Transverse colon (tissue), 4 donors: Measurements from ENCODE around the gene KRT33A. TPM values are rescaled to one million over a fixed set of nuclear protein-coding genes. Genes with fewer than 3 reads are reported as not detected.

Experiments used
- DNase-seq: peaks from one replicate; pipeline ENCODE4 v3.0.0-alpha.2; 2019
- H3K27ac ChIP-seq, 4 donors: fragments of 200-600 bp; sonication (generic); 2 replicates each; pipeline ENCODE4 v1.5.1; 2016 to 2018; ENCODE audit warnings: inconsistent platforms in 4 of 4
- H3K27me3 ChIP-seq: fragments of 200-600 bp; sonication (generic); 2 replicates; pipeline ENCODE4 v1.5.1; 2017; ENCODE audit warnings: inconsistent platforms
- H3K36me3 ChIP-seq, 4 donors: fragments of 200-600 bp; sonication (generic); 2 replicates each; pipeline ENCODE4 v1.5.1; 2017 to 2019; ENCODE audit warnings: inconsistent platforms in 4 of 4
- H3K4me1 ChIP-seq, 4 donors: fragments of 200-600 bp; sonication (generic); 2 replicates each; pipeline ENCODE4 v1.5.1; 2017 to 2020; ENCODE audit warnings: inconsistent platforms in 4 of 4
- H3K4me3 ChIP-seq, 4 donors: fragments of 200-600 bp; sonication (generic); 1 replicate in 1 of 4; 2 replicates in 3 of 4; pipeline versions ENCODE4 v1.5.1 to v1.6.1; 2017 to 2019; ENCODE audit warnings: inconsistent platforms in 4 of 4
- H3K9me3 ChIP-seq, 2 donors: fragments of 200-600 bp; sonication (generic); 2 replicates each; pipeline ENCODE4 v1.5.1; 2017 to 2019; ENCODE audit warnings: inconsistent platforms in 2 of 2
- EP300 ChIP-seq: sonication (generic); formaldehyde crosslinking; IDR thresholded peaks from one replicate; pipeline ENCODE4 v1.6.1; 2017; ENCODE audit warnings: antibody characterized with exemption, low read depth
- POLR2A ChIP-seq: fragments of 450-650 bp; IDR thresholded peaks from one replicate; pipeline ENCODE4 v1.6.1; 2016; ENCODE audit warnings: antibody characterized with exemption, mild to moderate bottlenecking, moderate library complexity
- POLR2AphosphoS5 ChIP-seq, 3 donors: sonication (generic); formaldehyde crosslinking; IDR thresholded peaks; one replicate each; pipeline ENCODE4 v1.6.1; 2016; ENCODE audit warnings: antibody characterized with exemption in 3 of 3
- WGBS, 2 donors: methylation state at CpG; one replicate each; pipeline ENCODE4 v1.1.5; 2018; ENCODE audit warnings: low coverage in 1 of 2; 5-methylcytosine and 5-hydroxymethylcytosine counted together
- in situ Hi-C, 4 donors: fragments of 200-750 bp; cut with MboI; loops; one replicate each; pipeline versions ENCODE4 v1.15.0 to v1.15.1; 2017; ENCODE audit warnings: low sequenced_read_pairs in 3 of 4, low pct_ligation_motif_present in 1 of 4, low pct_unique_long_range_greater_than_20kb in 1 of 4
- intact Hi-C: fragments of 100-400 bp; cut with DNase I; formaldehyde crosslinking; loops from one replicate; pipeline ENCODE4 v1.15.1; 2023; ENCODE audit warnings: low total_unique reads
- total RNA-seq, 4 donors: library from RNA; depleted of rRNA; stranded (reverse); fragments of >200 nt; gene quantifications; one replicate each; pipeline ENCODE4 v1.1.0, GENCODE V29; 2016
- TF ChIP-seq, protein P1 (sequence below), 5 experiments: fragments of 200-600 bp in 3 of 5; fragments of 450-650 bp in 2 of 5; sonication (generic) in 3 of 5; IDR thresholded peaks; 1 replicate in 2 of 5; 2 replicates in 3 of 5; pipeline ENCODE4 v1.5.1; 2016 to 2017; ENCODE audit warnings: antibody characterized with exemption in 5 of 5, inconsistent platforms in 3 of 5, mild to moderate bottlenecking in 2 of 5, moderate library complexity in 1 of 5

KRT33A gene
- total RNA-seq, 4 donors from 2014 or later: not detected

DNA sequence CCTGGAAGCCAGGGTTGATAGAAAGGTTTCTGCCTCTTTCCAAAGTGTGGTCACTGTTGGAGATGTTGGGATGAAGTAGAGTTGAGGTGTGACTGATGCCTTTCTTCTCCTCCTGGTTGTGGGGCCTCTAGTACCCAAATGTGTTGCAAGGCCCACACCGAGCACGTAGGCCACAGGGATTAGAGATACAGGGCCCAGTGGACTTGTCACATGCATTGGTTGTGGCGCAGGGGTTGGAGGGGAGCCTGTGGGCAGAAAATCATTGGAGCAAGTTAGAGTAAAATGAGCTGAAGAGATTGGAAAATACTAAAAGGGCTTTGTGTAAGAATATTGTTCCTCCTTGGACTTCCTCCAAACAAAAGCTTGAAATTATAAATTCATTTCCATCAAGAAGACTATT lies 4.6 kb downstream of the KRT33A start:
- DNase-seq: no peak
- no peak for TF ChIP-seq POLR2AphosphoS5 (IDR thresholded peaks at IDR 0.05)
- no peak for TF ChIP-seq EP300
- TF ChIP-seq, protein P1, sequence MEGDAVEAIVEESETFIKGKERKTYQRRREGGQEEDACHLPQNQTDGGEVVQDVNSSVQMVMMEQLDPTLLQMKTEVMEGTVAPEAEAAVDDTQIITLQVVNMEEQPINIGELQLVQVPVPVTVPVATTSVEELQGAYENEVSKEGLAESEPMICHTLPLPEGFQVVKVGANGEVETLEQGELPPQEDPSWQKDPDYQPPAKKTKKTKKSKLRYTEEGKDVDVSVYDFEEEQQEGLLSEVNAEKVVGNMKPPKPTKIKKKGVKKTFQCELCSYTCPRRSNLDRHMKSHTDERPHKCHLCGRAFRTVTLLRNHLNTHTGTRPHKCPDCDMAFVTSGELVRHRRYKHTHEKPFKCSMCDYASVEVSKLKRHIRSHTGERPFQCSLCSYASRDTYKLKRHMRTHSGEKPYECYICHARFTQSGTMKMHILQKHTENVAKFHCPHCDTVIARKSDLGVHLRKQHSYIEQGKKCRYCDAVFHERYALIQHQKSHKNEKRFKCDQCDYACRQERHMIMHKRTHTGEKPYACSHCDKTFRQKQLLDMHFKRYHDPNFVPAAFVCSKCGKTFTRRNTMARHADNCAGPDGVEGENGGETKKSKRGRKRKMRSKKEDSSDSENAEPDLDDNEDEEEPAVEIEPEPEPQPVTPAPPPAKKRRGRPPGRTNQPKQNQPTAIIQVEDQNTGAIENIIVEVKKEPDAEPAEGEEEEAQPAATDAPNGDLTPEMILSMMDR (IDR thresholded peaks at IDR 0.05): no peak
- no peak for TF ChIP-seq POLR2A
- no peaks in the 10 kb centered on the region for H3K9me3 ChIP-seq
- H3K4me1 ChIP-seq: no peaks in the 10 kb centered on the region
- in situ Hi-C loops: loop anchor here in 1 of 4 donors (25.0 kb wide), 1 partner anchor 534 kb away; the partner anchor contains the start of gene KRT10
- 92 to 100% methylated on average over 3 of the region's 3 CpGs for WGBS, 2 donors
- no peaks in the 10 kb centered on the region for H3K36me3 ChIP-seq
- no peak overlapping the region for H3K4me3 ChIP-seq
- intact Hi-C loops: no loop called here
- no peaks in the 10 kb centered on the region for H3K27me3 ChIP-seq
- no peak overlapping the region for H3K27ac ChIP-seq

DNA sequence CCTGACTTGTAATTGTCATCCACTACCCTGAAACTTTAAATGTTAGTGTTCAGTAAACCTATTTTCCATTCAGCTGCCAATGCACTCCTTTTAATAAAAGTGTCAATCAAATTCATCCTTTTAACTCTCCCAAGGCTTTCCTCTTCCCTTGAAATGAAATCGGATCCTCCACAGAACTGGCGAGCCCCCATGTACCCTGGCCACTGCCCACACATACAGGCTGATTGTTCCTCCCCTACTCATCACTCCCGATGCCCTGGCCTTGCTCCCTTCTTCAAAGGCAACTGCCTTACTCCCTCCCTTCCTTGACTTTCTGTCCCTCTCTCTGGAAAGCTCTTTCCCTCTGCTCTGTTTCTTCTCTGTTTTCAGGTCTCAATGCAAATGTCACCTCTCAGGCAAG lies 7.6 kb downstream of the KRT33A start:
- 83 to 86% methylated on average over 2 to 3 of the region's 3 CpGs for WGBS, 2 donors
- in situ Hi-C loops: loop anchor here in 1 of 4 donors (25.0 kb wide), 1 partner anchor 531 kb away; the partner anchor contains the start of gene KRT10

DNA sequence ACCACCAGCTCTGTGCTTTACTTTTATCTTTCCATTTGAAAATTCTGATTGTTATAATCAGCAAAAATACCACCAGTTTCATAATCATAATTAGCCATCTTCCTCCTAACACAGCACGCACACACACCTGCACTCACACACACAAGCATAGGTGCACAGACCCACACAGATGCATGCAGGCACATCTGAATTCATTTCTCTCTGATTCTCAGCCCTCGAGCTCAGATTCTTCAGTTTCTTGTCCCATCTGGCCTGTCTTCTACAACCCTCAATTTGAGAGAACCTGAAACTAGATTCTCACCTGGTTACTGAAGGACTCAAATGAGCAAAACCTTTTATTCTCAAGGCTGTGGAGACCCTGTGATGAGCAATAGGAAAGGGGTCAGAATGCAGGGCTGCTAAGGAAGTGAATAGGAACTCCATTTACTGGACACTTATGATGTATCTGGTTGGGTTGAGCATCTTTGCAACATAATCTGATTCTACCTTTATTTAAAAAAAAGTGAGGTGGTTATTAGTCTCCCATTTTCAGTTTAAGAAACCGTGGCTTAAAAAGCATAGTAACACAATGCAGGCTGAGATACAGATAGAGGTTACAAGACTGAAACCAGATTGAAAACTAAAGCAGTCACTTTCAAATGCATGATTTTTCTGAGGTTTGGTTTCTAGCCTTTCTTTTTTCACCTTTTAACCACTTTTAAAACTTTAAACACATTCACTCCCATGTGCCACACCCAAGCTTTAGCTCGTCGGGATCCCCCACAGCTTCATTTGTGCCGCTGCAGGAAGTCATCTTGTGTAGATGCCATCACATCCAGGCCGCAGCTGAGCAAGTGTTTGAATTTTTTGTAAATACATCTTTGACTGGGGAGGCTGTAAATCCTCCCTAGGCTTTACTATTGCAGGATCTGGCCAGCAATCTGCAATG lies 9.4 kb downstream of the KRT33A start:
- H3K4me1 ChIP-seq: peaks cover 0 to 5% (median 0%) of the 10 kb centered on the region in 4 donors
- no peaks in the 10 kb centered on the region for H3K9me3 ChIP-seq
- in situ Hi-C loops (loop anchor here in 1 of 4 donors (25.0 kb wide), 1 partner anchor 529 kb away; the partner anchor contains the start of gene KRT10), intact Hi-C loops (no loop called here)
- WGBS, 2 donors: 43 to 65% methylated on average over 6 to 7 of the region's 7 CpGs
- TF ChIP-seq POLR2AphosphoS5 (IDR thresholded peaks at IDR 0.05): no peak
- no peaks in the 10 kb centered on the region for H3K27me3 ChIP-seq
- no peak for DNase-seq
- no peak overlapping the region for H3K27ac ChIP-seq
- H3K4me3 ChIP-seq: no peak overlapping the region
- no peaks in the 10 kb centered on the region for H3K36me3 ChIP-seq

More for the DNA sequence above, 7.6 kb downstream of the KRT33A start:
- H3K27ac ChIP-seq: no peak overlapping the region
- H3K4me3 ChIP-seq: no peak overlapping the region
- peaks cover 0 to 5% (median 0%) of the 10 kb centered on the region in 4 donors for H3K4me1 ChIP-seq
- no peaks in the 10 kb centered on the region for H3K9me3 ChIP-seq
- TF ChIP-seq, protein P1 (IDR thresholded peaks at IDR 0.05): no peak
- TF ChIP-seq POLR2A (no peak), POLR2AphosphoS5 (IDR thresholded peaks at IDR 0.05) (no peak), EP300 (no peak)
- no peaks in the 10 kb centered on the region for H3K36me3 ChIP-seq
- intact Hi-C loops: no loop called here
- no peak for DNase-seq
- H3K27me3 ChIP-seq: no peaks in the 10 kb centered on the region

DNA sequence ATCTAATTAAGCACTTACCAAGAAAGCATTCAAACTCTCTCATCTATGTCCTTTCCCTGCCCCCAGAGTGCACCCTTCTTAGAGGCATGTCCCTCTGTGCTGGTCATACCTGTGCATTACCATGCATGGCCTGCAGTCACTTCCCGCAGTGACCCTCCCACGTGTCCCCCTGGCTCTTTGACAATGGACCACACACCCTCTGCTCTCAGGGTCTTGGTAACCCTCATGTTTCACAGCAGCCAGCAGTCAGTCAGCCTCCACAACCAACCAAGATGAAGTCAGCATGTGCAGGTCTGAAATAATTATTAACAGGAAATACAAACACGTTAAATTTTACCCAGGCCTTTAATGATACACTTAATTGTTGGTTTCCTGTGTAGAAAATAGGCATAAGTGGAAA lies 10.1 kb downstream of the KRT33A start:
- Histone ChIP-seq H3K27ac (no peak overlapping the region), H3K9me3 (no peaks in the 10 kb centered on the region), H3K4me1 (peaks cover 0 to 5% (median 0%) of the 10 kb centered on the region in 4 donors), H3K27me3 (no peaks in the 10 kb centered on the region), H3K36me3 (no peaks in the 10 kb centered on the region), H3K4me3 (no peak overlapping the region)
- DNase-seq: no peak
- 46 to 51% methylated on average over 3 of the region's 3 CpGs for WGBS, 2 donors
- TF ChIP-seq, protein P1 (IDR thresholded peaks at IDR 0.05): no peak
- intact Hi-C loops (no loop called here), in situ Hi-C loops (loop anchor here in 1 of 4 donors (25.0 kb wide), 1 partner anchor 528 kb away; the partner anchor contains the start of gene KRT10)
